SKM-1 treated with dmso at 0.1 percent for 144 hours (cell line): ENCODE measurements around the gene DLL3.

Experiments
- DNase-seq: peaks from one replicate; lab custom pipeline; 2025; ENCODE audit not compliant: unreplicated experiment; lab: John Stamatoyannopoulos, UW

DLL3 gene

GRCh38 chr19:39550197-39550596, 51.5 kb downstream of the DLL3 start:
- no peak for DNase-seq

GRCh38 chr19:39553082-39553652, 54.4 kb downstream of the DLL3 start:
- DNase-seq = no peak

GRCh38 chr19:39554701-39555311, 56.1 kb downstream of the DLL3 start:
- DNase-seq = no peak

GRCh38 chr19:39555883-39556282, 57.1 kb downstream of the DLL3 start:
- DNase-seq = no peak
